GM13977 (cell line): ENCODE measurements around the gene IDUA.

Experiments used
- DNase-seq: peaks from one replicate; pipeline ENCODE4 v3.0.0; 2012; ENCODE audit warnings: low spot score
- in situ Hi-C: fragments of 300-500 bp; cut with MboI; formaldehyde crosslinking; loops from one replicate; pipeline ENCODE4 v1.12.0; 2022; ENCODE audit warnings: low sequenced_read_pairs, low pct_unique_long_range_greater_than_20kb, mixed read lengths, inconsistent platforms; ENCODE audit not compliant: unreplicated experiment
- TF ChIP-seq, protein P1 (sequence below): IDR thresholded peaks from 2 replicates; pipeline ENCODE4 v1.5.1; 2012; ENCODE audit warnings: mild to moderate bottlenecking, control low read depth; ENCODE audit not compliant: insufficient read depth; ENCODE audit errors: extremely low read depth, missing control alignments

The IDUA gene

DNA sequence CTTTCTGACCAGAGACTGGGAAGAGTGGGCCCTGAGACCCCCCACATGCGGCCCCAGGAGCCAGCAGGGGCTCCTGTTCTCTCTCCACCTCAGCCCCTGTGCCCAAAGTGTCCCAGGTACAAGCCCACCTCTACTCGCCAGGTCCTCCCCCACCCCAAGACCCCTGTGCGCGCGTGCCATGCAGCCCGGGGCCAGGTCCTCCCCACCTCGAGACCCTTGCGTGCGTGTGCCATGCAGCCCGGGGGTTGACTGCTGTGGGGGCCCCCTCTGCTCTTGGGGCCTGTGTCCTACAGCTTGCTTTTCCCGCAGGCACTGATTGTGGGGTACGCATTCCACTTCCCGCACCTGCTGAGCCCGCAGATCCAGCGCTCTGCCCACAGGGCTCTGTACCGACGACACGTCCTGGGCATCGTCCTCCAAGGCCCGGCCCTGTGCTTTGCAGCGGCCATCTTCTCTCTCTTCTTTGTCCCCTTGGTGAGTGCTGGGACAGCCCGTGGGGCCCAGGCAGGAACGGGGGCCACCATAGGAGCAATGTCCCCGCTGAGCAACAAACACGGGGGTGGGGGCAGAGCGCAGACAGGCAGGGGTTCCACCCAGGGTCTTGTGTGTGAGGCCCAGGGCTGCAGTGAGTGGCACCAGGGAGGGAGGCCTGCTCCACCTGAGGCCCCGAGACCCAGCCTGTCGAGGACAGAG is 33.8 kb upstream of the IDUA start:
- in situ Hi-C loops = no loop called here
- TF ChIP-seq, protein P1, sequence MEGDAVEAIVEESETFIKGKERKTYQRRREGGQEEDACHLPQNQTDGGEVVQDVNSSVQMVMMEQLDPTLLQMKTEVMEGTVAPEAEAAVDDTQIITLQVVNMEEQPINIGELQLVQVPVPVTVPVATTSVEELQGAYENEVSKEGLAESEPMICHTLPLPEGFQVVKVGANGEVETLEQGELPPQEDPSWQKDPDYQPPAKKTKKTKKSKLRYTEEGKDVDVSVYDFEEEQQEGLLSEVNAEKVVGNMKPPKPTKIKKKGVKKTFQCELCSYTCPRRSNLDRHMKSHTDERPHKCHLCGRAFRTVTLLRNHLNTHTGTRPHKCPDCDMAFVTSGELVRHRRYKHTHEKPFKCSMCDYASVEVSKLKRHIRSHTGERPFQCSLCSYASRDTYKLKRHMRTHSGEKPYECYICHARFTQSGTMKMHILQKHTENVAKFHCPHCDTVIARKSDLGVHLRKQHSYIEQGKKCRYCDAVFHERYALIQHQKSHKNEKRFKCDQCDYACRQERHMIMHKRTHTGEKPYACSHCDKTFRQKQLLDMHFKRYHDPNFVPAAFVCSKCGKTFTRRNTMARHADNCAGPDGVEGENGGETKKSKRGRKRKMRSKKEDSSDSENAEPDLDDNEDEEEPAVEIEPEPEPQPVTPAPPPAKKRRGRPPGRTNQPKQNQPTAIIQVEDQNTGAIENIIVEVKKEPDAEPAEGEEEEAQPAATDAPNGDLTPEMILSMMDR = no peak
- DNase-seq = no peak

DNA sequence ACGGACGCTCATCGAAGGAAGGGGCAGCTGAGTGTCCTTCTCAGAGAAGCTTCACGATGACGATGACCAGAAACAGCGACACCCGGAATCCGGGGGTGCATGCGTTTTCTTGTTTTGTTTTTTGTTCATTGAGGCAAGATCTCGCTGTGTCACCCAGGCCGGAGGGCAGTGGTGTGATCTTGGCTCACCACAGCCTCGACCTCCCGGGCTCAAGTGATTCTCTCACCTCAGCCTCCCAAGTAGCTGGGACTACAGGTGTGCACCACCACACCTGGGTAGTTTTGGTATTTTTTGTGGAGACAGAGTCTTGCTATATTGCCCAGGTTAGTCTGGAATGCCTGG is 33.3 kb upstream of the IDUA start:
- TF ChIP-seq, protein P1 = no peak
- no peak for DNase-seq
- in situ Hi-C loops = no loop called here

DNA sequence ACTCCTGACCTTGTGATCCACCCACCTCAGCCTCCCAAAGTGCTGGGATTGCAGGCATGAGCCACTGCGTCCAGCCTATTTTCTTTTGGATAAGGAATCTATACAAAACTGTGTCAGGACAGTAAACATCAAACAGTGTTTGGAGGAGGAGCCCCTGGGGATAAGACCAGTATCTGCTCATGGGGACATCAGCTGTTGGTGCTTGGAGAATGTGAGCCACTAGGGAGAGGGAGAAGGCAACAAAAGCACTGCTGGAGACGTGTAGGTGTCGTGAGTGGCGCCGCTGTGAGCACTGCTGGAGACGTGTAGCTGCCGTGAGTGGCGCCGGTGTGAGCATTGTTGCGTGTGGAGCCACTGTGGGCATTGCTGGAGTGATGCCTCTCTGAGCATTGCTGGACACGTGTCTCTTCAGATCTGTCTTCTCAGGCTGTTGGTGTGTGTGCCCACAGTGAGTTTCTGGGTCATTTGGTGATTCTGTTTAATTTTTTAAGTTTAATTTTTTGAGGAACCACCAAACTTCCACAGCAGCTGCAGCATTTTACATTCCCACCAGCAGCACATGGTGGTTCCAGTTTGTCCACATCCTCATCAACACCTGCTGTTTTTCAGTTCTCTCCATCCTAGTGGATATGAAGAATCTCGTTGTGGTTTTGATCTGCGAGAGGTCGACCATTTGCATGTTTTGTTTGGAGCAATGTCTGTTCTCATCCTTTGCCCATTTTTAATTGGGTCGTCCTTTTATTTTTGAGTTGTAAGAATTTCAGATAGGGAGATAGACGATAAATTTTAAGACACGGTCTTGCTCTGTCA is 32.4 kb upstream of the IDUA start:
- TF ChIP-seq, protein P1 = no peak
- in situ Hi-C loops = no loop called here
- no peak for DNase-seq

DNA sequence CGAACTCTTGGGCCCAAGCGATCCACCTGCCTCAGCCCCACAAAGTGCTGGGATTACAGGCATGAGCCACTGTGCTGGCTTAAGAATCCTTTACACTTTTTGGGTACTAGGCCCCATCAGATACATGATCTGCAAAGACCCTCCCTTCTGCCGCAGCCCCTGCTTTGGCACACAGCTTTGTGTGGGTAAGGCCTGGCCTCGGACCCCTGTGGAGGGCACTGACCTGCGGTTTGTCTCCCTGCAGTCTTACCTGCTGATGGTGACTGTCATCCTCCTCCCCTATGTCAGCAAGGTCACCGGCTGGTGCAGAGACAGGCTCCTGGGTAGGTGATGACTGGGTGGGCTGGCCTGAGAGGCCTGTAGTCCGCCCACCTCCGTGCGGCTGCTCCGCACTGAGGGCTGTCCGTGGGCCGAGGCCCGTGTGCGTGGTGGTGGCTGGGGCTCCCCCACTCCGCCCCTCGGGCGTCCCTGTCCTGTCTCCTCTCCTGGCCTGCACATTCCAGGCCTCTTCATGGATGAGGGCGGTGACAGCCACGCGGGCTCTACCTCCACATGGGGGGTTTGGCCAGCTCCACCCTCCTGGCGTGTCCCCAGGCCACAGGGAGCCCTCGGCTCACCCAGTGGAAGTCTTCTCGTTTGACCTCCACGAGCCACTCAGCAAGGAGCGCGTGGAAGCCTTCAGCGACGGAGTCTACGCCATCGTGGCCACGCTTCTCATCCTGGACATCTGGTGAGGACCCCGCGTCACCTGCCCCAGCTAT is 31.5 kb upstream of the IDUA start:
- in situ Hi-C loops = no loop called here

DNA sequence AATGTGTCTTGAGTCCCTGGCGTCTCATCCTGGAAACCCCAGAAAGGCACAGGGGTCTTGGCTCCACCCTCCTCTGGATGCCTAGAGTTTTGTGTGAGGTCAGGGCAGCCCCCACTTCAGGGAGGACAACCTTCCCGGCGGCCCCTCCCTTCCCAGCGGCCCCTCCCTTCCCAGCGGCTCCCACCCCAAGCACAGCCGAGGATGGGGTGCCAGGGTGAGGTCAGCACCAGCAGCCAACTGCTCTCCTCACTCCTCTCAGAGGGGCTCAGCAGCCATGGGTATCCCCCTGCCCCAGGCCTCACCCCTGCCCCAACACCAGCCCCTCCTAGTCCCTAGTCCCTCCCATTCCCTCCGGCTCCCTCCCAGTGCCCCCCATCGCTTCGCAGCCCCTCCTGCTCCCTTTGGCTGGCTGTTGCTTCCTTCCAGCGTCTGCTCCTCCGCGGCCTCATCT is 30.9 kb upstream of the IDUA start:
- TF ChIP-seq, protein P1 = no peak
- in situ Hi-C loops = no loop called here
- no peak for DNase-seq

More for the DNA sequence above, 31.5 kb upstream of the IDUA start:
- TF ChIP-seq, protein P1 = no peak
- no peak for DNase-seq

DNA sequence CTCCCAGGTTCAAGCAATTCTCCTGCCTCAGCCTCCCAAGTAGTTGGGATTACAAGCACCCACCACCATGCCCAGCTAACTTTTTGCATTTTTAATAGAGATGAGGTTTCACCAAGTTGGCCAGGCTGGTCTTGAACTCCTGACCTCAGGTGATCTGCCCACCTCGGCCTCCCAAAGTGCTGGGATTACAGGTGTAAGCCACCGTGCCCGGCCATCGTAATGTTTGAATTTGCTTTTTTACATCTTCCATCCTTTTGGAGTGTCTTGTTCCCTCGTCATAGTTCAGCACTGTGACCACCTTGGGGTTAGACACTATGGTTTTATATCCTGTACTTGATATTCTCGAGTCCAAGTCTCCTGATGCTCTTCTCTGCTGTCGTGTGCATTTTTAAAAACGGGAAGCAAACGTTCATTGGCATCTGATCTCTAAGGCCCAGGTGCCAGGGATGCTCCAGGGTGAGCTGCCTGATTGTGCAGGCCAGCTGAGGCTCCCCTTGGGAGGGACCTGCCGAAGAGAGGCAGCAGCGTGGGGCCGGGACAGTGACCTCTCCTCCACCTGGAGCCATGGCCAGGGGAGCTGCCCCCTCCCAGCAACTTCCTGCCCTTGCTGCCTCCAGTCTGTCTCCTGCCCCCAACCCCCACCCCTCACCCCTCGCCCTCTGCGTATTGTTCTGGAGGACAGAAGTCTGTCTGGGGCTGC is 30.2 kb upstream of the IDUA start:
- in situ Hi-C loops = no loop called here
- DNase-seq = no peak
- TF ChIP-seq, protein P1 = no peak
